OCI-LY7 (cell line): ENCODE results near the gene ULK4. TPM values are rescaled to one million over a fixed set of nuclear protein-coding genes. Genes with fewer than 3 reads are reported as not detected.

Experiments used
- BruUV-seq: library from RNA; stranded (reverse); fragments of 400-500 nt; replicated peaks from 2 replicates; lab custom pipeline; 2021; lab: Mats Ljungman, UMichigan
- CTCF ChIA-PET: fragments of 300-600 bp; sonication (Branson Sonifier 250); formaldehyde crosslinking; loops from one replicate; lab custom pipeline; 2022; ENCODE audit warnings: antibody characterized with exemption; ENCODE audit not compliant: unreplicated experiment; lab: Charles Lee
- POLR2A ChIA-PET: fragments of 300-600 bp; sonication (Branson Sonifier 250); formaldehyde crosslinking; loops from one replicate; lab custom pipeline; 2022; ENCODE audit warnings: antibody characterized with exemption; lab: Charles Lee
- DNase-seq: peaks from one replicate; pipeline ENCODE4 v3.0.0-alpha.2; 2015; ENCODE audit warnings: low spot score
- H2AFZ ChIP-seq: fragments of 200-600 bp; sonication (generic), shearing (Covaris generic); 2 replicates; pipeline ENCODE4 v1.6.1; 2014; ENCODE audit warnings: mild to moderate bottlenecking, antibody characterized with exemption, low read length, moderate library complexity
- H3K27ac ChIP-seq: fragments of 200-600 bp; sonication (generic); 2 replicates; pipeline ENCODE4 v1.5.1; 2014; ENCODE audit warnings: mixed run types, low read depth, mild to moderate bottlenecking, moderate library complexity, low read length, inconsistent platforms; ENCODE audit not compliant: poor library complexity, severe bottlenecking
- H3K36me3 ChIP-seq: fragments of 200-600 bp; sonication (generic); 2 replicates; pipeline ENCODE4 v1.6.1; 2014; ENCODE audit warnings: mild to moderate bottlenecking, antibody characterized with exemption, low read length, moderate library complexity, mixed read lengths; ENCODE audit not compliant: insufficient read depth
- H3K4me1 ChIP-seq: fragments of 200-600 bp; sonication (generic); 2 replicates; pipeline ENCODE4 v1.5.1; 2014; ENCODE audit warnings: mild to moderate bottlenecking, low read length; ENCODE audit not compliant: insufficient read depth, poor library complexity, severe bottlenecking
- H3K4me2 ChIP-seq: fragments of 200-600 bp; sonication (generic); 2 replicates; pipeline ENCODE4 v1.6.1; 2014; ENCODE audit warnings: mild to moderate bottlenecking, low read length
- H3K4me3 ChIP-seq: fragments of 200-600 bp; sonication (generic); 2 replicates; pipeline ENCODE4 v1.5.1; 2014; ENCODE audit warnings: mild to moderate bottlenecking, low read depth, low read length; ENCODE audit not compliant: poor library complexity, severe bottlenecking
- H3K79me2 ChIP-seq: fragments of 200-600 bp; sonication (generic); 2 replicates; pipeline ENCODE4 v1.6.1; 2016; ENCODE audit warnings: low read depth, mild to moderate bottlenecking, low read length, moderate library complexity, mixed read lengths; ENCODE audit not compliant: insufficient read depth
- H3K9me2 ChIP-seq: fragments of 200-600 bp; sonication (generic); 2 replicates; pipeline ENCODE4 v1.6.1; 2016; ENCODE audit warnings: mild to moderate bottlenecking, low read length, mixed read lengths; ENCODE audit not compliant: insufficient read depth
- H3K9me3 ChIP-seq: fragments of 200-600 bp; sonication (generic); 2 replicates; pipeline ENCODE4 v1.6.1; 2014; ENCODE audit warnings: mild to moderate bottlenecking, mixed run types, low read length, mixed read lengths
- H4K20me1 ChIP-seq: fragments of 200-600 bp; sonication (generic); 2 replicates; pipeline ENCODE4 v1.6.1; 2014; ENCODE audit warnings: mild to moderate bottlenecking, antibody characterized with exemption, low read length, moderate library complexity, mixed read lengths; ENCODE audit not compliant: insufficient read depth
- CTCF ChIP-seq: fragments of 200-600 bp; sonication (generic); conservative IDR thresholded peaks from 2 replicates; pipeline ENCODE4 v1.5.1; 2014; ENCODE audit warnings: mild to moderate bottlenecking, antibody characterized with exemption, low read length, moderate library complexity, mixed read lengths
- EZH2phosphoT487 ChIP-seq: fragments of 200-600 bp; sonication (generic); IDR thresholded peaks from 2 replicates; pipeline ENCODE4 v1.6.1; 2018; ENCODE audit warnings: low read depth, borderline replicate concordance, mild to moderate bottlenecking, mixed run types, antibody characterized with exemption, low read length, moderate library complexity, mixed read lengths
- intact Hi-C: fragments of 100-400 bp; cut with micrococcal nuclease; formaldehyde crosslinking; loops from one replicate; pipeline ENCODE4 v1.10.0; 2022; ENCODE audit not compliant: unreplicated experiment
- total RNA-seq, 2 experiments: library from RNA; depleted of rRNA in 1 of 2; stranded (reverse); fragments of >200 nt in 1 of 2; shearing (Covaris generic) in 1 of 2; gene quantifications; 2 replicates each; pipeline ENCODE4 v1.2.3, GENCODE V29; 2014 to 2022

Gene ULK4
- total RNA-seq, 2 experiments from 2014 or later = 18.9 to 21.0 TPM

GRCh38 chr3:41673650-41674049 is 288.3 kb downstream of the ULK4 start:
- Histone ChIP-seq H3K4me1 (no peaks in the 10 kb centered on the region), H4K20me1 (no peaks in the 10 kb centered on the region), H3K9me2 (no peaks in the 10 kb centered on the region), H3K79me2 (no peaks in the 10 kb centered on the region), H3K4me3 (no peak overlapping the region), H3K27ac (no peak overlapping the region), H3K4me2 (no peak overlapping the region), H3K9me3 (no peaks in the 10 kb centered on the region), H3K36me3 (no peaks in the 10 kb centered on the region), H2AFZ (no peak overlapping the region)
- POLR2A ChIA-PET = no interaction called here
- BruUV-seq = no TSS peak
- DNase-seq = no peak
- no peak for TF ChIP-seq EZH2phosphoT487
- no peak for TF ChIP-seq CTCF
- intact Hi-C loops = no loop called here
- CTCF ChIA-PET = no interaction called here

- no peak overlapping the region for H3K4me3 ChIP-seq
- no peak overlapping the region for H3K27ac ChIP-seq
- no TSS peak for BruUV-seq
- no peaks in the 10 kb centered on the region for H3K79me2 ChIP-seq
- 0 out of 2 replicates have a peak, but pooled peaks cover 6% of the 10 kb centered on the region for H3K9me3 ChIP-seq
- POLR2A ChIA-PET = interaction anchor here (0.5 kb wide), 1 partner anchor 1982 kb away, joined by 3 read pairs; no protein-coding TSS in a partner anchor
- H3K4me2 ChIP-seq = no peak overlapping the region
- H2AFZ ChIP-seq = no peak overlapping the region
- CTCF ChIA-PET = no interaction called here
- intact Hi-C loops = no loop called here
- no peaks in the 10 kb centered on the region for H3K4me1 ChIP-seq
- H3K9me2 ChIP-seq = no peaks in the 10 kb centered on the region
- TF ChIP-seq EZH2phosphoT487 (no peak), CTCF (no peak)
- H3K36me3 ChIP-seq = no peaks in the 10 kb centered on the region
- no peak for DNase-seq
- no peaks in the 10 kb centered on the region for H4K20me1 ChIP-seq
These were observed 293.5 kb downstream of the ULK4 start for GRCh38 chr3:41668379-41668778.

- TF ChIP-seq EZH2phosphoT487 (no peak), CTCF (no peak)
- POLR2A ChIA-PET = no interaction called here
- H3K4me2 ChIP-seq = no peak overlapping the region
- H3K9me3 ChIP-seq = 0 out of 2 replicates have a peak, but pooled peaks cover 8% of the 10 kb centered on the region
- intact Hi-C loops = no loop called here
- H3K4me3 ChIP-seq = no peak overlapping the region
- H4K20me1 ChIP-seq = no peaks in the 10 kb centered on the region
- no peaks in the 10 kb centered on the region for H3K4me1 ChIP-seq
- no peaks in the 10 kb centered on the region for H3K9me2 ChIP-seq
- H2AFZ ChIP-seq = no peak overlapping the region
- DNase-seq = no peak
- no peaks in the 10 kb centered on the region for H3K36me3 ChIP-seq
- no TSS peak for BruUV-seq
- CTCF ChIA-PET = no interaction called here
- no peak overlapping the region for H3K27ac ChIP-seq
- H3K79me2 ChIP-seq = no peaks in the 10 kb centered on the region
These were observed 299.6 kb downstream of the ULK4 start for GRCh38 chr3:41662288-41662687.
